ENCODE results near the gene DDX24. TPM values are rescaled to one million over a fixed set of nuclear protein-coding genes. Genes with fewer than 3 reads are reported as not detected.

Gene DDX24
- total RNA-seq, 4 donors from 2014 or later: 182 to 252 (median 201) TPM

GRCh38 chr14:94024549-94024948 is 56.5 kb downstream of the DDX24 start:
- 100% methylated on average over 1 of the region's 2 CpGs for WGBS, 2 donors (ENCODE audit: low coverage in 1 of 2)

GRCh38 chr14:94022532-94023411 is 58.2 kb downstream of the DDX24 start:
- H3K36me3 ChIP-seq: no peaks in the 10 kb centered on the region
- no peak for ATAC-seq
- no peak overlapping the region for H3K27ac ChIP-seq
- peaks cover 0 to 19% (median 8%) of the 10 kb centered on the region in 3 donors for H3K4me1 ChIP-seq
- H3K4me3 ChIP-seq: no peak overlapping the region
- WGBS, 2 donors (ENCODE audit: low coverage in 1 of 2): 79 to 80% methylated on average over 2 to 8 of the region's 10 CpGs
- TF ChIP-seq EP300 (IDR thresholded peaks at IDR 0.05) (no peak), POLR2A (IDR thresholded peaks at IDR 0.05) (no peak), POLR2AphosphoS5 (IDR thresholded peaks at IDR 0.05) (no peak)
- TF ChIP-seq, protein P1, sequence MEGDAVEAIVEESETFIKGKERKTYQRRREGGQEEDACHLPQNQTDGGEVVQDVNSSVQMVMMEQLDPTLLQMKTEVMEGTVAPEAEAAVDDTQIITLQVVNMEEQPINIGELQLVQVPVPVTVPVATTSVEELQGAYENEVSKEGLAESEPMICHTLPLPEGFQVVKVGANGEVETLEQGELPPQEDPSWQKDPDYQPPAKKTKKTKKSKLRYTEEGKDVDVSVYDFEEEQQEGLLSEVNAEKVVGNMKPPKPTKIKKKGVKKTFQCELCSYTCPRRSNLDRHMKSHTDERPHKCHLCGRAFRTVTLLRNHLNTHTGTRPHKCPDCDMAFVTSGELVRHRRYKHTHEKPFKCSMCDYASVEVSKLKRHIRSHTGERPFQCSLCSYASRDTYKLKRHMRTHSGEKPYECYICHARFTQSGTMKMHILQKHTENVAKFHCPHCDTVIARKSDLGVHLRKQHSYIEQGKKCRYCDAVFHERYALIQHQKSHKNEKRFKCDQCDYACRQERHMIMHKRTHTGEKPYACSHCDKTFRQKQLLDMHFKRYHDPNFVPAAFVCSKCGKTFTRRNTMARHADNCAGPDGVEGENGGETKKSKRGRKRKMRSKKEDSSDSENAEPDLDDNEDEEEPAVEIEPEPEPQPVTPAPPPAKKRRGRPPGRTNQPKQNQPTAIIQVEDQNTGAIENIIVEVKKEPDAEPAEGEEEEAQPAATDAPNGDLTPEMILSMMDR (IDR thresholded peaks at IDR 0.05): no peak
- no peaks in the 10 kb centered on the region for H3K9me3 ChIP-seq
- H3K27me3 ChIP-seq: no peaks in the 10 kb centered on the region

More at GRCh38 chr14:94024549-94024948, 56.5 kb downstream of the DDX24 start:
- H3K36me3 ChIP-seq: no peaks in the 10 kb centered on the region
- H3K4me1 ChIP-seq: peaks cover 0 to 21% (median 8%) of the 10 kb centered on the region in 3 donors
- ATAC-seq: no peak
- H3K4me3 ChIP-seq: no peak overlapping the region
- no peaks in the 10 kb centered on the region for H3K27me3 ChIP-seq
- TF ChIP-seq POLR2A (IDR thresholded peaks at IDR 0.05): no peak
- TF ChIP-seq, protein P1 (IDR thresholded peaks at IDR 0.05): no peak
- TF ChIP-seq EP300 (IDR thresholded peaks at IDR 0.05): no peak
- no peak for TF ChIP-seq POLR2AphosphoS5 (IDR thresholded peaks at IDR 0.05)
- no peak overlapping the region for H3K27ac ChIP-seq
- no peaks in the 10 kb centered on the region for H3K9me3 ChIP-seq

GRCh38 chr14:94021416-94022157 is 59.4 kb downstream of the DDX24 start:
- WGBS, 2 donors (ENCODE audit: low coverage in 1 of 2): 74 to 89% methylated on average over 3 of the region's 10 CpGs

GRCh38 chr14:94021001-94021400 is 60.0 kb downstream of the DDX24 start:
- WGBS, 2 donors (ENCODE audit: low coverage in 1 of 2): 88 to 100% methylated on average over 1 to 2 of the region's 2 CpGs
- no peak overlapping the region for H3K27ac ChIP-seq
- H3K4me3 ChIP-seq: no peak overlapping the region
- no peaks in the 10 kb centered on the region for H3K27me3 ChIP-seq
- no peak for ATAC-seq
- peaks cover 0 to 4% (median 0%) of the 10 kb centered on the region in 3 donors for H3K4me1 ChIP-seq
- no peak for TF ChIP-seq POLR2AphosphoS5 (IDR thresholded peaks at IDR 0.05)
- TF ChIP-seq, protein P1 (IDR thresholded peaks at IDR 0.05): no peak
- no peak for TF ChIP-seq POLR2A (IDR thresholded peaks at IDR 0.05)
- TF ChIP-seq EP300 (IDR thresholded peaks at IDR 0.05): no peak
- H3K36me3 ChIP-seq: no peaks in the 10 kb centered on the region
- H3K9me3 ChIP-seq: no peaks in the 10 kb centered on the region

More at GRCh38 chr14:94021416-94022157, 59.4 kb downstream of the DDX24 start:
- H3K27me3 ChIP-seq: no peaks in the 10 kb centered on the region
- no peaks in the 10 kb centered on the region for H3K36me3 ChIP-seq
- H3K9me3 ChIP-seq: no peaks in the 10 kb centered on the region
- ATAC-seq: no peak
- H3K4me1 ChIP-seq: peaks cover 0 to 8% (median under 1%) of the 10 kb centered on the region in 3 donors
- TF ChIP-seq EP300 (IDR thresholded peaks at IDR 0.05) (no peak), POLR2AphosphoS5 (IDR thresholded peaks at IDR 0.05) (no peak), POLR2A (IDR thresholded peaks at IDR 0.05) (no peak)
- TF ChIP-seq, protein P1 (IDR thresholded peaks at IDR 0.05): no peak
- H3K4me3 ChIP-seq: no peak overlapping the region
- H3K27ac ChIP-seq: no peak overlapping the region

Data from gastroesophageal sphincter (tissue), 4 donors.